ENCODE data around the gene ANXA11.

Gene ANXA11

GRCh38 chr10:80184291-80184690, 21.0 kb downstream of the ANXA11 start:
- H3K4me3 ChIP-seq (ENCODE audit: low read depth, low read length), result no peak overlapping the region
- no peak for TF ChIP-seq CTCF (IDR thresholded peaks at IDR 0.05; ENCODE audit: low read depth, low read length)

- TF ChIP-seq CTCF (IDR thresholded peaks at IDR 0.05; ENCODE audit: low read depth, low read length), result no peak
- H3K4me3 ChIP-seq (ENCODE audit: low read depth, low read length), result no peak overlapping the region
Observed at GRCh38 chr10:80183436-80183835, 21.9 kb downstream of the ANXA11 start.

GRCh38 chr10:80182986-80183385, 22.4 kb downstream of the ANXA11 start:
- TF ChIP-seq CTCF (IDR thresholded peaks at IDR 0.05; ENCODE audit: low read depth, low read length), result no peak
- no peak overlapping the region for H3K4me3 ChIP-seq (ENCODE audit: low read depth, low read length)

- no peak overlapping the region for H3K4me3 ChIP-seq (ENCODE audit: low read depth, low read length)
- no peak for TF ChIP-seq CTCF (IDR thresholded peaks at IDR 0.05; ENCODE audit: low read depth, low read length)
Observed at GRCh38 chr10:80177781-80178636, 27.3 kb downstream of the ANXA11 start.

GRCh38 chr10:80176526-80176925, 28.8 kb downstream of the ANXA11 start:
- no peak overlapping the region for H3K4me3 ChIP-seq (ENCODE audit: low read depth, low read length)
- TF ChIP-seq CTCF (IDR thresholded peaks at IDR 0.05; ENCODE audit: low read depth, low read length), result no peak

- no peak for TF ChIP-seq CTCF (IDR thresholded peaks at IDR 0.05; ENCODE audit: low read depth, low read length)
- no peak overlapping the region for H3K4me3 ChIP-seq (ENCODE audit: low read depth, low read length)
Observed at GRCh38 chr10:80174641-80175395, 30.5 kb downstream of the ANXA11 start.

- TF ChIP-seq CTCF (IDR thresholded peaks at IDR 0.05; ENCODE audit: low read depth, low read length), result no peak
Observed at GRCh38 chr10:80173466-80173865, 31.9 kb downstream of the ANXA11 start.

More at GRCh38 chr10:80173466-80173865, 31.9 kb downstream of the ANXA11 start:
- H3K4me3 ChIP-seq (ENCODE audit: low read depth, low read length), result no peak overlapping the region
